K562 (cell line): ENCODE measurements around the gene MED20. TPM values are rescaled to one million over a fixed set of nuclear protein-coding genes. Genes with fewer than 3 reads are reported as not detected.

Source experiments
- ATAC-seq: fragments of 200-7000 bp; cut with Tn5 transposase; 3 replicates; pipeline ENCODE4 v1.9.1; 2020; ENCODE audit warnings: moderate library complexity
- BruUV-seq: library from RNA; stranded (reverse); fragments of 400-500 nt; replicated peaks from 2 replicates; lab custom pipeline; 2021; lab: Mats Ljungman, UMichigan
- CTCF ChIA-PET: fragments of 300-600 bp; formaldehyde crosslinking; extraction: SDS; loops from one replicate; lab custom pipeline; 2021; ENCODE audit warnings: low intra/inter-chr PET ratio; lab: Yijun Ruan, JAX
- POLR2A ChIA-PET: fragments of 300-600, 350-650 bp; sonication (Branson Sonifier 250); formaldehyde crosslinking; extraction: SDS; loops from one replicate; lab custom pipeline; 2021; ENCODE audit warnings: antibody characterized with exemption, inconsistent platforms; lab: Yijun Ruan, JAX
- DNase-seq, 4 experiments: peaks; one replicate each; pipeline versions ENCODE4 v3.0.0 to v3.0.0-alpha.2; 2011 to 2018; ENCODE audit warnings: low spot score in 3 of 4, mixed read lengths in 3 of 4; ENCODE audit errors: extremely low read depth in 1 of 4
- FAIRE-seq: peaks from 2 replicates; lab custom pipeline; 2011; peaks lifted over from hg19 to GRCh38; lab: Jason Lieb, UNC
- H2AFZ ChIP-seq: 2 replicates; pipeline ENCODE4 v1.6.0; 2011; ENCODE audit warnings: low read depth, low read length, control low read depth, inconsistent platforms
- H3K27ac ChIP-seq: fragments of 200-600 bp; 3 replicates; pipeline ENCODE4 v1.8.0; 2011; ENCODE audit warnings: low read depth, mild to moderate bottlenecking, control low read depth, inconsistent platforms, low read length, moderate library complexity, mixed read lengths; ENCODE audit errors: extremely low read depth
- H3K27me3 ChIP-seq, 2 experiments: fragments of 300-600 bp in 1 of 2; 2 replicates in 1 of 2; 3 replicates in 1 of 2; pipeline versions ENCODE4 v1.6.0 to v1.8.0; 2011; ENCODE audit warnings: inconsistent platforms in 2 of 2, low read length in 2 of 2, mild to moderate bottlenecking in 1 of 2, mixed read lengths in 1 of 2, moderate library complexity in 1 of 2; ENCODE audit not compliant: control insufficient read depth in 2 of 2, insufficient read depth in 2 of 2
- H3K36me3 ChIP-seq: fragments of 300-600 bp; 3 replicates; pipeline ENCODE4 v1.8.0; 2011; ENCODE audit warnings: mild to moderate bottlenecking, low read length, inconsistent platforms; ENCODE audit not compliant: control insufficient read depth, insufficient read depth
- H3K4me1 ChIP-seq, 2 experiments: fragments of 200-600 bp in 1 of 2; replicated peaks in 1 of 2; 2 replicates in 1 of 2; 3 replicates in 1 of 2; pipeline versions ENCODE4 v1.5.1 to v1.8.0; 2011; ENCODE audit warnings: inconsistent platforms in 2 of 2, low read length in 2 of 2, mild to moderate bottlenecking in 1 of 2, mixed read lengths in 1 of 2, moderate library complexity in 1 of 2; ENCODE audit not compliant: control insufficient read depth in 2 of 2, insufficient read depth in 2 of 2
- H3K4me2 ChIP-seq: 2 replicates; pipeline ENCODE4 v1.6.1; 2011; ENCODE audit warnings: low read length, control low read depth, inconsistent platforms, mixed read lengths; ENCODE audit not compliant: insufficient read depth
- H3K4me3 ChIP-seq: fragments of 200-600 bp; sonication (generic), shearing (Covaris generic); 2 replicates; pipeline ENCODE4 v1.5.1; 2016; ENCODE audit warnings: control low read depth, inconsistent platforms
- H3K79me2 ChIP-seq: fragments of 200-600 bp; 3 replicates; pipeline ENCODE4 v1.8.0; 2011; ENCODE audit warnings: low read length, inconsistent platforms; ENCODE audit not compliant: control insufficient read depth, insufficient read depth
- H3K9ac ChIP-seq, 2 experiments: 2 replicates each; pipeline versions ENCODE4 v1.6.0 to v1.6.1; 2011; ENCODE audit warnings: low read depth in 2 of 2, low read length in 2 of 2, control low read depth in 1 of 2, inconsistent platforms in 1 of 2, mild to moderate bottlenecking in 1 of 2, mixed read lengths in 1 of 2; ENCODE audit not compliant: insufficient read depth in 1 of 2
- H3K9me1 ChIP-seq: one replicate; pipeline ENCODE4 v1.6.0; 2011; ENCODE audit warnings: inconsistent platforms, mild to moderate bottlenecking, low read length, moderate library complexity; ENCODE audit not compliant: control insufficient read depth, insufficient read depth
- H3K9me3 ChIP-seq: replicated peaks from 2 replicates; pipeline ENCODE4 v1.5.1; 2011; ENCODE audit warnings: low read depth, low read length, inconsistent platforms; ENCODE audit not compliant: control insufficient read depth, insufficient read depth
- H4K20me1 ChIP-seq: replicated peaks from 2 replicates; pipeline ENCODE4 v1.6.1; 2011; ENCODE audit warnings: low read length, inconsistent platforms, mixed read lengths; ENCODE audit not compliant: control insufficient read depth, insufficient read depth
- ADNP ChIP-seq: fragments of 200-800 bp; sonication (Bioruptor generic); IDR thresholded peaks from 2 replicates; pipeline ENCODE4 v1.6.1; 2016; ENCODE audit warnings: missing genetic modification characterization, missing compliant biosample characterization
- ARNT ChIP-seq, 2 experiments: fragments of 450-650 bp; IDR thresholded peaks; 2 replicates each; pipeline ENCODE4 v1.6.1; 2016; ENCODE audit warnings: mild to moderate bottlenecking in 1 of 2
- BRD4 ChIP-seq: fragments of 200-600 bp; sonication (generic); IDR thresholded peaks from 2 replicates; pipeline ENCODE4 v1.6.1; 2017; ENCODE audit warnings: inconsistent platforms
- CBX3 ChIP-seq, 2 experiments: IDR thresholded peaks; 1 replicate in 1 of 2; 2 replicates in 1 of 2; pipeline ENCODE4 v1.6.1; 2012; ENCODE audit warnings: inconsistent platforms in 2 of 2, low read length in 2 of 2, borderline replicate concordance in 1 of 2, control low read depth in 1 of 2
- CHAMP1 ChIP-seq: fragments of 450-650 bp; IDR thresholded peaks from 2 replicates; pipeline ENCODE4 v1.6.1; 2016; ENCODE audit warnings: mild to moderate bottlenecking
- CHD4 ChIP-seq: fragments of 200-600 bp; sonication (generic); IDR thresholded peaks from 3 replicates; pipeline ENCODE4 v1.6.1; 2012; ENCODE audit warnings: low read depth, mild to moderate bottlenecking, mixed read lengths, low read length, inconsistent platforms; ENCODE audit not compliant: insufficient read depth, insufficient replicate concordance, poor library complexity, severe bottlenecking
- ESRRA ChIP-seq: fragments of 450-650 bp; IDR thresholded peaks from 2 replicates; pipeline ENCODE4 v1.6.1; 2014; ENCODE audit warnings: low read depth, mild to moderate bottlenecking, moderate library complexity, borderline replicate concordance
- ETS2 ChIP-seq: IDR thresholded peaks from 2 replicates; pipeline ENCODE4 v1.6.1; 2016; ENCODE audit warnings: borderline replicate concordance, missing genetic modification characterization, mild to moderate bottlenecking, moderate library complexity, missing compliant biosample characterization; ENCODE audit not compliant: poor library complexity, severe bottlenecking
- HDAC1 ChIP-seq, 2 experiments: fragments of 450-650 bp; IDR thresholded peaks; 2 replicates each; pipeline ENCODE4 v1.6.1; 2016 to 2017; ENCODE audit warnings: inconsistent platforms in 1 of 2, mild to moderate bottlenecking in 1 of 2, moderate library complexity in 1 of 2
- HDAC2 ChIP-seq: fragments of 450-650 bp; IDR thresholded peaks from 2 replicates; pipeline ENCODE4 v1.6.1; 2016; ENCODE audit warnings: mild to moderate bottlenecking
- HDGF ChIP-seq: fragments of 450-650 bp; IDR thresholded peaks from 2 replicates; pipeline ENCODE4 v1.6.1; 2016
- KDM1A ChIP-seq, 2 experiments: fragments of 450-650 bp; IDR thresholded peaks; 2 replicates each; pipeline ENCODE4 v1.6.1; 2016; ENCODE audit warnings: mild to moderate bottlenecking in 2 of 2
- NCOA2 ChIP-seq, 2 experiments: fragments of 450-650 bp; IDR thresholded peaks; 2 replicates each; pipeline ENCODE4 v1.6.1; 2018; ENCODE audit warnings: mild to moderate bottlenecking in 2 of 2, moderate library complexity in 1 of 2; ENCODE audit not compliant: partially characterized antibody in 2 of 2
- PHF20 ChIP-seq: fragments of 450-650 bp; IDR thresholded peaks from 2 replicates; pipeline ENCODE4 v1.6.1; 2018; ENCODE audit not compliant: partially characterized antibody
- RBM25 ChIP-seq: fragments of 200-400 bp; formaldehyde crosslinking; IDR thresholded peaks from 2 replicates; pipeline ENCODE4 v1.6.1; 2018; ENCODE audit warnings: low read length, low read depth, moderate library complexity; ENCODE audit not compliant: severe bottlenecking
- RCOR1 ChIP-seq, 2 experiments: IDR thresholded peaks; 2 replicates each; pipeline ENCODE4 v1.6.1; 2012; ENCODE audit warnings: low read depth in 2 of 2, low read length in 2 of 2, borderline replicate concordance in 1 of 2, improper control_type of control experiment in 1 of 2
- SETDB1 ChIP-seq: IDR thresholded peaks from one replicate; pipeline ENCODE4 v1.6.1; 2012; ENCODE audit warnings: low read length, control low read depth, inconsistent platforms
- USF1 ChIP-seq: sonication (generic); formaldehyde crosslinking; IDR thresholded peaks from 2 replicates; pipeline ENCODE4 v1.9.0; 2022; ENCODE audit warnings: mild to moderate bottlenecking, missing genetic modification reagents
- ZC3H8 ChIP-seq: fragments of 450-650 bp; IDR thresholded peaks from 2 replicates; pipeline ENCODE4 v1.6.1; 2017
- ZNF695 ChIP-seq: fragments of 450-650 bp; formaldehyde crosslinking; IDR thresholded peaks from 2 replicates; pipeline ENCODE4 v1.4.0; 2020; ENCODE audit warnings: mild to moderate bottlenecking, moderate library complexity
- WGBS: fragments of 100-300 bp; shearing (Covaris generic); methylation state at CpG from one replicate; pipeline ENCODE4 v1.1.6; 2016; ENCODE audit warnings: low coverage, mixed read lengths; ENCODE audit not compliant: insufficient coverage; ENCODE audit errors: missing lambda C conversion rate; 5-methylcytosine and 5-hydroxymethylcytosine counted together
- in situ Hi-C: fragments of 300-500 bp; cut with MboI; formaldehyde crosslinking; loops from 4 replicates; pipeline ENCODE4 v1.15.0; 2018; ENCODE audit warnings: inconsistent platforms, mixed read lengths
- intact Hi-C: fragments of 100-400 bp; cut with micrococcal nuclease; formaldehyde crosslinking; loops from 2 replicates; pipeline ENCODE4 v1.14.2; 2022
- polyA plus RNA-seq, 8 experiments: library from polyadenylated mRNA; depleted of rRNA in 4 of 8; stranded (reverse) in 5 of 8; unstranded in 3 of 8; fragments of >200 nt; fragmentation: Nextera tagmentation in 2 of 8; fragmentation: Illumina TruSeq in 1 of 8; extraction: Ambion mirVana in 2 of 8; extraction: Trizol in 1 of 8; gene quantifications; 2 replicates each; pipeline versions ENCODE4 v1.2.1 to v1.2.3, GENCODE V29; 2011 to 2014; ENCODE audit warnings: inconsistent platforms in 1 of 8, missing spikeins in 1 of 8
- total RNA-seq, 7 experiments: library from RNA; depleted of rRNA in 6 of 7; stranded (reverse); fragments of >200 nt in 6 of 7; fragmentation: Illumina TruSeq in 2 of 7; extraction: Trizol in 2 of 7; gene quantifications; 2 replicates each; pipeline versions ENCODE4 v1.2.1 to v1.2.3, GENCODE V29; 2011 to 2021; ENCODE audit warnings: low replicate concordance in 1 of 7

The MED20 gene
- total and polyA plus RNA-seq, 9 of the 15 experiments (the other 6 are each of a cell fraction or from before 2014, with no cell fraction given): 27.3 to 80.9 (median 46.0) TPM

GRCh38 chr6:41965429-41966213, 44.7 kb upstream of the MED20 start:
- H3K79me2 ChIP-seq: no peaks in the 10 kb centered on the region
- no peaks in the 10 kb centered on the region for H4K20me1 ChIP-seq
- ChIA-PET CTCF (no interaction called here), POLR2A (interaction anchor here (0.6 to 1.2 kb wide), 6 partner anchors 11 to 1743 kb away, joined by 3 to 5 read pairs (median 3); no protein-coding TSS in a partner anchor)
- intact Hi-C loops: no loop called here
- in situ Hi-C loops: no loop called here
- H3K27me3 ChIP-seq: no peaks in the 10 kb centered on the region
- H3K36me3 ChIP-seq: no peaks in the 10 kb centered on the region
- H2AFZ ChIP-seq: peak overlapping the region; percentile 82; the same call in 1 of the 2 replicates
- BruUV-seq: no TSS peak
- H3K9me3 ChIP-seq: no peaks in the 10 kb centered on the region
- H3K27ac ChIP-seq: peak overlapping the region; percentile 81; the same call in 1 of the 3 replicates
- peak overlapping the region in 1 of 2 experiments; percentile 3; a peak in 1 of 4 replicates for H3K9ac ChIP-seq
- 74% methylated on average over 11 of the region's 11 CpGs for WGBS
- FAIRE-seq: no peak
- no peak for ATAC-seq
- DNase-seq: no peak
- no peak overlapping the region for H3K4me3 ChIP-seq
- no peak overlapping the region for H3K4me2 ChIP-seq
- H3K9me1 ChIP-seq: no peaks in the 10 kb centered on the region
- peaks cover 32 to 47% of the 10 kb centered on the region in 2 experiments for H3K4me1 ChIP-seq
- TF ChIP-seq RCOR1 (IDR thresholded peaks at IDR 0.05; ENCODE audit: borderline replicate concordance in 1 of 2, low read depth in 2 of 2, low read length in 2 of 2): peak in 1 of 2 experiments; percentile 75; a peak in 2 of 4 replicates
- TF ChIP-seq ZC3H8: no peak
- TF ChIP-seq ESRRA: peak; percentile 97
- TF ChIP-seq CHAMP1: 0 out of 2 replicates have a peak, but pooled peaks have one; percentile 18
- no peak for TF ChIP-seq SETDB1
- TF ChIP-seq ARNT (IDR thresholded peaks at IDR 0.05): 0 out of 4 replicates have a peak, but pooled peaks of 1 of the 2 experiments have one; percentile 39
- peak in 1 of 2 experiments; percentile 92; a peak in 2 of 3 replicates for TF ChIP-seq CBX3 (IDR thresholded peaks at IDR 0.05; ENCODE audit: borderline replicate concordance in 1 of 2, low read length in 2 of 2)
- TF ChIP-seq HDAC2: peak; percentile 95
- peak; percentile 89 to 95 for TF ChIP-seq KDM1A (IDR thresholded peaks at IDR 0.05)
- TF ChIP-seq PHF20: peak; percentile 34
- no peak for TF ChIP-seq ETS2 (tag)
- 0 out of 2 replicates have a peak, but pooled peaks have one; percentile 3 for TF ChIP-seq BRD4
- TF ChIP-seq ZNF695 (CRISPR knock-in tag): no peak
- TF ChIP-seq NCOA2 (IDR thresholded peaks at IDR 0.05; ENCODE audit: partially characterized antibody in 2 of 2): no peak
- TF ChIP-seq USF1 (CRISPR knock-in tag): peak; percentile 31; the same call in 1 of the 2 replicates
- TF ChIP-seq RBM25: peak; percentile 99
- 0 out of 2 replicates have a peak, but pooled peaks have one; percentile 61 for TF ChIP-seq HDGF
- peak; percentile 97 for TF ChIP-seq ADNP
- TF ChIP-seq HDAC1 (IDR thresholded peaks at IDR 0.05): peak; percentile 48 to 71; a peak in 1 of 4 replicates
- TF ChIP-seq CHD4: peak; percentile 76
